SW 1271 (cell line): ENCODE data around the gene SEC61B.
"Not testable (repeated sequence)": the region's sequence is repeated elsewhere in the genome, so short reads cannot be mapped to it uniquely, and the experiment has no call there.

Source experiments
- DNase-seq, 2 experiments: peaks; one replicate each; lab custom pipeline; 2025; lab: John Stamatoyannopoulos, UW

The SEC61B gene

GRCh38 chr9:99192786-99193465 is 29.2 kb upstream of the SEC61B start:
- DNase-seq, result no peak

DNA sequence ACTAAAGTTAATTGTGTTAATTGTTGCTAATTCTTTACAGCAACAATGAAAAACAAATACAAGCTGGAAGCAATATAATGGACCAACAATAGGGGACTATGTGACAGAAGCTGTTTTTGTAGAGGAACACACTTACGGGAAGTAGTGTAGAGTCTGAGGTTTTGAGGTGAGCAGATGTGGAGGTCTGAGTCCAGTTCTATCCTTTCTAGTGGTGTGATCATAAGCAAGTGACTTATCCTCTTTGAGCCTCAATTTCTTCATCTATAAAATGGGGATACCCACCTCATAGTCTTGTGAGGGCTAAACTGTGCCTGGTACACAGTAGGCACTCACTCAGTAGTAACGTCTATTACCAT is 28.6 kb upstream of the SEC61B start:
- no peak for DNase-seq

GRCh38 chr9:99196484-99196883 is 25.6 kb upstream of the SEC61B start:
- DNase-seq, result not testable (repeated sequence)

GRCh38 chr9:99197124-99197630 is 24.9 kb upstream of the SEC61B start:
- no peak for DNase-seq

DNA sequence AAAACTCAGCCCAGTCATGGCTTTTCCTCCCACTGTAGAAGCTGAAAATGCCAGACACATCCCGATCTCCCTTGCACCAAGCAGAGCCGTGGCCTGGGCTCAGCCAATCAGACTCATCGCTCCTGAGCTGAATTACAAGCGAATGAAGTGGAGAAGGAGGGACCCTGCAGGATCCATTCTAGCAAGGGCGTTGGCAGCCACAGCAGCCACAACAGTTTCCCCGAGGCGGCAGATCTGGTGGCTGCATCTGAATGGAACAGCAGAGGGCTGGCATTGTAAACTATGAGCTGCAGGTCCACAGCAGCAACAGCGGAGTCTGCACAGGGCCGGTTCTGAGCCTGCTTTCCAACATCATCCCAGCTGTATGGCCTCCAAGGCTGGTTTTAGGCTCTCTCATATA is 24.1 kb upstream of the SEC61B start:
- no peak for DNase-seq

DNA sequence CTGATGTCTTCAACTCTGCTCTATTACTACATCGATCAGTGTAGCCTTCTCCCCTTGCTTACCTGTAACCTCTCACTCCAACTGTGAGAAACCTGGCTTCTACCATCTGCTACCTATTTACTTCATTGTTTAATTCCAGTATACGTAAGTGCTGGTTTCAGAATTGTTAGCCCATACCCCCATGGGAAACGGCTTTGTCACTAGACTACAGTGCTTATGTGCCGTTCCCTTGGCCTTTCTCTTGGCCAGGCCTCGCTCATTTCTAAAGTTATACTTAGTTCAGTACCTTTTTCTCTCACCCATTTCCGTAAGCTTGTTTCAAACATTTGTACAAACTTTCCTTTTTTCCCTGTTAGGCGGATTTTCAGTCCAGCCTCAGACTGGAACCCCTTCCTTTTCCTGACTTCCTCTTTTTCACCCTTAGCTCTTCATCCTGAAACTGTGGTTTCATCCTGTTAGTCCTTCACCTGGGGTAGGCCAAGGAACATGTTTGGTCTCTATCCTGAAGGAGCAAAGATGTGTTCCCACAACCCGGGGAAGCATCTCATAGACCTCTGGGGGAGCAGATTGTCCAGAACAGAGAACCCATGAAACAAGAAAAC is 22.0 kb upstream of the SEC61B start:
- DNase-seq, result no peak

DNA sequence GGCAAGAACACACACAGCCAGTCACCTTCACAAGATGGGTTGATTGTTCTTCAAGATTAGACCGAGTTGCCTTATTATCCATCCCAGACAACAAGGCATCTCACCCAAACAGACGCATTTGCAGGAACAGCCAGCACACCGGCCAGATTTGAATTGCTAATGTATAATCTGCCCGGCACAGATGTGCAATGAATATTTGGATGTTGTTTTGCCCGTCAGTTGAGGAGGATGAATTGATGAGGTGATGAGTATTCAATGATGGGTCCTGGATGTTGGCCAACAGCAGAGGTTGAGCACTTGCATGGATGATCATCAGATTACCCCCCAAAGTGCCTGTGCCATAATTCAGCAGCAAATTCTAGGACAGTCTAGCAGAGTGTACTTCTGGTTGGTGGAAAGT is 20.5 kb upstream of the SEC61B start:
- DNase-seq, result no peak

GRCh38 chr9:99210572-99210971 is 11.5 kb upstream of the SEC61B start:
- DNase-seq, result no peak

- DNase-seq, result no peak
Observed at GRCh38 chr9:99211746-99212145, 10.3 kb upstream of the SEC61B start.

- DNase-seq, result no peak
Observed at GRCh38 chr9:99213197-99213596, 8.9 kb upstream of the SEC61B start.

GRCh38 chr9:99216073-99216472 is 6.0 kb upstream of the SEC61B start:
- no peak for DNase-seq

DNA sequence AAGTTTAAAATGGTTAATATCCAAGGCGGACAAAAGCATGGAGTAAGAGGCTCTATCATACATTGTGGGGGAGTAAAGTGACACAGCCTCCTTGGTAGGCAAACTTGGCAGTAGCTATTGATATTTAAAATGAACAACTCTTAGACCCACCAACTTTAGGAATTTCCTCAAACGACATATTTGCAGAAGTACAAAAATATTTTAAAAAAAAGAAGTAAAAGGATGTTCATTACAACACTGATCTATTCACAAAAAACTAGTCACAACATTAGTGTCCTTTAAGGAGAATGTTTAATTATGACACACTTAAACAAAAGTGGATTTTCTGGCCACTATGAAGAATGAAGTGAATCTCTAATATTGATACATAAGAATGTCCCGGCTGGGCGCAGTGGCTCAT is 2.1 kb upstream of the SEC61B start:
- DNase-seq, result no peak

- peak in 1 of 2 experiments; percentile 41 for DNase-seq
Observed at GRCh38 chr9:99221266-99221620, 839 bp upstream of the SEC61B start.

- no peak for DNase-seq
Observed at GRCh38 chr9:99222416-99223270, 561 bp downstream of the SEC61B start.

DNA sequence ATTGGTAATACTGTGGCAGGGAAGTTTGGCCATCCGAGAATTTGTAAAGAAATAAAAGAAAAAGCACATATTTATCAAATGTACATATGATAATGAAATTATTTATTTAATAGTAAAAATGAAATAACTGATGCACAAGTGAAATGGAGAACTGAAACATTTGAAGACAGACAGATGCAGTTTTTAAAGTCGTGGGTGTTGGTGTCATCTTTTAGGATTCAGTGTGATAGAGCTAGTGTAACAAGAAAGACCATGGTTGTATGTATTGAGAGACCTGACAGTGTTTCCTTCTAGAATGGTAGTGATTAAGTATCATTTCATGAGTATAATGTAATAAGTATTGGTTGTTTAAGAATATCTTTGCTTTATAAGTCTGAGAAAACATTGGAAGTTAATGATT is 2.4 kb downstream of the SEC61B start:
- DNase-seq, result no peak

DNA sequence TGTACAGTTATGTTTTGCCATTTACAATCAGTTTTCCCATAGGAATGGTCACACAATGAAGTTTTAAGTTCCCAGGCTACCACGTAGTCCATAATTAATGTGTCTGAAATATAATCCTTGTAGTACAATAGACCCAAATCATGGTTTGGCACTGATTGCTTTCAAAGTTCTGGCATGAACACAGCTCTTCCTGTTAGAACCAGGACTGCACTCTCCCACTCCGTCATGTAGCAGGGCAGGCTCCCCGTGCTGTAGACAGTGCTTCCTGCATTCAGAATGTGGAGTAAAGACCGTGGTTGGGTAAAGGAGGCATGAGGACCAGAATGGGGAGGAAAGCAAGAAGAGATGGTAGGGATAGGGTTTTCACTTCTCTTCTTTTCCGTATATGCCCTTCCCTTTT is 4.0 kb downstream of the SEC61B start:
- no peak for DNase-seq

DNA sequence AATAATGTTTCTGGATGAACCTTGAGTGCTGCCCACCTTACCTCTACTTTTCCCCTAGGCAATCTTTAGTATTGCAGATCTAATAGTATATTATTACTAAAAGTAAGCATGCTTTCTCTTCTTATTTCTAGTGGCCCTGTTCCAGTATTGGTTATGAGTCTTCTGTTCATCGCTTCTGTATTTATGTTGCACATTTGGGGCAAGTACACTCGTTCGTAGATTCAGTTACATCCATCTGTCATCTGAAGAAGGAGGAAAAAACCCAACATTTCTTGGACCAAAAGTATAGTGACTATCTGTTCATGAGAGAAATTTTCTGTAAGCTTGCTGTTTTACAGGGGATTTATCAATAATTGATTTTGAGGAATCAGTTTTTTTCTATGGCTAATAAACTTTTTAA is 8.1 kb downstream of the SEC61B start:
- DNase-seq, result no peak

GRCh38 chr9:99231711-99232110 is 9.6 kb downstream of the SEC61B start:
- DNase-seq, result peak in 1 of 2 experiments; percentile 12

DNA sequence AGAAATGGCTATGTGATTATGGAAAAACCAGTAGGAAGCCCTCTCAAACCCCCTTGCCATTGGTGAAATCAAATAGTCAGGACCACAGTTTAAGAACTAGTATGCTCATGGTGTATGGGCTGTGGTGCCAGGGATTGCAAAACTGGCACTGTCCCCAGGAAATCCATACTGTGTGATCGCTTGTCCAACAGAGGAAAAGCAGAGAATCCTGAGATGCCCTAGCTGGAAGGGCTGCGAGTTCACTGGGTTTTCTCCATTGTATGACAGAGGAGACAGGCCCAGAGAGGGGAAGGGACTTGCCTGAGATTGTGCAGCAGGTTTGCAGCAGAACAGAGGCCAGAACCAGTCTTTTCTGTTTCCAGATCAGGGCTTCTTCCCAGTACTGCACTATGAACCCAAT is 12.5 kb downstream of the SEC61B start:
- DNase-seq, result no peak

DNA sequence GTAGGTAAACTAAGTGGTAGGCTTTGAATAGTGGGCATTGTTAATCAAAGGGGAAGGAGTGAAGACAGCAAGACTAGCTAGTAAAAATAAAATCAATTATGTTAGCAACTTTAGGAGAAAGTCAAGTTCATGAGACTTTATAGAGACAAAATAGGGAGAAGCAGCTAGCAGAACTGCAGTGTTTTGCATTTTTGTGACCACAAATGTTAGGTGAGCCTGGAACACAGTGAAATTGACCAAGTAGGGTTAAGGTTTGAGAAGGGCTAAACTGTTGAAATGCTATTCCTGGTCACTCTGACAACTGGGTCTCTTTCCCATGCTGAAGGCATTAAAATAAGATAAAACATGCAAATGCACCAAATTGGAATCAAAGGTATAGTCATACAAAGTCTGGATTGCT is 13.0 kb downstream of the SEC61B start:
- no peak for DNase-seq

DNA sequence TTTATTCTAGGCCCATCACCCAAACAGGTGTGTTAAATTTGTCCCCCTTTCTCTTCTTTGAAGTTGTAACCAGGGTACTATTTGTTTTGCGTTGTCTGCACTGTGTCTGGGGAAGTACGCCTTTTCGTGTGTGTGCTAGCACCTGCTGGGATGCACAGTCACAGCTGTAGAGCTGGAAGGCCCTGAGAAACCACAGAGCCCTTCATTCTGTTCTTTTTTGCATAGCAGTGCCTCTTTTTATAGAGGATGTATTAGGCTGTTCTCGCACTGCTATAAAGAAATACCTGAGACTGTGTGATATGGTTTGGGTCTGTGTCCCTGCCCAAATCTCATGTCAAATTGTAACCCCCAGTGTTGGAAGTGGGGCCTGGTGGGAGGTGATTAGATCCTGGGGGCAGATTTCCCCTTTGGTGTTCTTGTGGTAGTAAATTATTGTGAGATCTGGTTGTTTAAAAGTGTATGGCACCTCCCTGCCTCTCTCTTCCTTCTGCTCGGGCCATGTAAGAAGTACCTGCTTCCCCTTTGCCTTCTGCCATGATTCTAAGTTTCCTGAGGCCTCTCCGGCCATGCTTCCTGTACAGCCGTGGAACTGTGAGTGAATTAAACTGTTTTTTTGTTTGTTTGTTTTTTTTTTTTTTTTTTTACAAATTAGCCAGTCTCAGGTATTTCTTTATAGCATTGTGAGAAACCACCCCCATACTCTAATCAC is 14.0 kb downstream of the SEC61B start:
- no peak for DNase-seq

GRCh38 chr9:99237356-99237755 is 15.3 kb downstream of the SEC61B start:
- no peak for DNase-seq
